ENCODE data around the gene PHF12. TPM values are rescaled to one million over a fixed set of nuclear protein-coding genes. Genes with fewer than 3 reads are reported as not detected.

Gene PHF12
- total and polyA plus RNA-seq, 2 of the 13 experiments (the other 11 are each of a cell fraction or from before 2014, with no cell fraction given) = 9.8 to 17.1 TPM

GRCh38 chr17:28902819-28903545, 48.3 kb downstream of the PHF12 start, which contains the start of gene DHRS13 (continued):
- TF ChIP-seq PLSCR1 (CRISPR knock-in tag; IDR thresholded peaks at IDR 0.05; ENCODE audit: borderline replicate concordance) (0 out of 2 replicates have a peak, but pooled peaks have one; percentile 61), ZNF598 (CRISPR knock-in tag; IDR thresholded peaks at IDR 0.05; ENCODE audit: borderline replicate concordance) (no peak; the same call in 1 of the 2 replicates), ATRX (CRISPR knock-in tag; IDR thresholded peaks at IDR 0.05; ENCODE audit: borderline replicate concordance) (no peak), ZNF362 (CRISPR knock-in tag; IDR thresholded peaks at IDR 0.05; ENCODE audit: borderline replicate concordance) (peak; percentile 69; the same call in 1 of the 2 replicates), ZNF530 (CRISPR knock-in tag; IDR thresholded peaks at IDR 0.05; ENCODE audit: low read depth) (no peak), MYNN (CRISPR knock-in tag; IDR thresholded peaks at IDR 0.05; ENCODE audit: low read depth) (no peak), PHB2 (IDR thresholded peaks at IDR 0.05; ENCODE audit: partially characterized antibody) (no peak), ZKSCAN1 (IDR thresholded peaks at IDR 0.05; ENCODE audit: low read length) (peak; percentile 78), ZNF800 (CRISPR knock-in tag; IDR thresholded peaks at IDR 0.05) (peak; percentile 54; the same call in 1 of the 2 replicates), ZNF644 (CRISPR knock-in tag; IDR thresholded peaks at IDR 0.05; ENCODE audit: low read depth) (no peak), PITX1 (CRISPR knock-in tag; IDR thresholded peaks at IDR 0.05) (peak; percentile 46; the same call in 1 of the 2 replicates)
- TF ChIP-seq, protein P1, sequence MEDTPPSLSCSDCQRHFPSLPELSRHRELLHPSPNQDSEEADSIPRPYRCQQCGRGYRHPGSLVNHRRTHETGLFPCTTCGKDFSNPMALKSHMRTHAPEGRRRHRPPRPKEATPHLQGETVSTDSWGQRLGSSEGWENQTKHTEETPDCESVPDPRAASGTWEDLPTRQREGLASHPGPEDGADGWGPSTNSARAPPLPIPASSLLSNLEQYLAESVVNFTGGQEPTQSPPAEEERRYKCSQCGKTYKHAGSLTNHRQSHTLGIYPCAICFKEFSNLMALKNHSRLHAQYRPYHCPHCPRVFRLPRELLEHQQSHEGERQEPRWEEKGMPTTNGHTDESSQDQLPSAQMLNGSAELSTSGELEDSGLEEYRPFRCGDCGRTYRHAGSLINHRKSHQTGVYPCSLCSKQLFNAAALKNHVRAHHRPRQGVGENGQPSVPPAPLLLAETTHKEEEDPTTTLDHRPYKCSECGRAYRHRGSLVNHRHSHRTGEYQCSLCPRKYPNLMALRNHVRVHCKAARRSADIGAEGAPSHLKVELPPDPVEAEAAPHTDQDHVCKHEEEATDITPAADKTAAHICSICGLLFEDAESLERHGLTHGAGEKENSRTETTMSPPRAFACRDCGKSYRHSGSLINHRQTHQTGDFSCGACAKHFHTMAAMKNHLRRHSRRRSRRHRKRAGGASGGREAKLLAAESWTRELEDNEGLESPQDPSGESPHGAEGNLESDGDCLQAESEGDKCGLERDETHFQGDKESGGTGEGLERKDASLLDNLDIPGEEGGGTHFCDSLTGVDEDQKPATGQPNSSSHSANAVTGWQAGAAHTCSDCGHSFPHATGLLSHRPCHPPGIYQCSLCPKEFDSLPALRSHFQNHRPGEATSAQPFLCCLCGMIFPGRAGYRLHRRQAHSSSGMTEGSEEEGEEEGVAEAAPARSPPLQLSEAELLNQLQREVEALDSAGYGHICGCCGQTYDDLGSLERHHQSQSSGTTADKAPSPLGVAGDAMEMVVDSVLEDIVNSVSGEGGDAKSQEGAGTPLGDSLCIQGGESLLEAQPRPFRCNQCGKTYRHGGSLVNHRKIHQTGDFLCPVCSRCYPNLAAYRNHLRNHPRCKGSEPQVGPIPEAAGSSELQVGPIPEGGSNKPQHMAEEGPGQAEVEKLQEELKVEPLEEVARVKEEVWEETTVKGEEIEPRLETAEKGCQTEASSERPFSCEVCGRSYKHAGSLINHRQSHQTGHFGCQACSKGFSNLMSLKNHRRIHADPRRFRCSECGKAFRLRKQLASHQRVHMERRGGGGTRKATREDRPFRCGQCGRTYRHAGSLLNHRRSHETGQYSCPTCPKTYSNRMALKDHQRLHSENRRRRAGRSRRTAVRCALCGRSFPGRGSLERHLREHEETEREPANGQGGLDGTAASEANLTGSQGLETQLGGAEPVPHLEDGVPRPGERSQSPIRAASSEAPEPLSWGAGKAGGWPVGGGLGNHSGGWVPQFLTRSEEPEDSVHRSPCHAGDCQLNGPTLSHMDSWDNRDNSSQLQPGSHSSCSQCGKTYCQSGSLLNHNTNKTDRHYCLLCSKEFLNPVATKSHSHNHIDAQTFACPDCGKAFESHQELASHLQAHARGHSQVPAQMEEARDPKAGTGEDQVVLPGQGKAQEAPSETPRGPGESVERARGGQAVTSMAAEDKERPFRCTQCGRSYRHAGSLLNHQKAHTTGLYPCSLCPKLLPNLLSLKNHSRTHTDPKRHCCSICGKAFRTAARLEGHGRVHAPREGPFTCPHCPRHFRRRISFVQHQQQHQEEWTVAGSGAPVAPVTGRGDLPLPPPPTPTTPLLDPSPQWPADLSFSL (CRISPR knock-in tag; IDR thresholded peaks at IDR 0.05) = peak; percentile 94
- TF ChIP-seq, protein P2, sequence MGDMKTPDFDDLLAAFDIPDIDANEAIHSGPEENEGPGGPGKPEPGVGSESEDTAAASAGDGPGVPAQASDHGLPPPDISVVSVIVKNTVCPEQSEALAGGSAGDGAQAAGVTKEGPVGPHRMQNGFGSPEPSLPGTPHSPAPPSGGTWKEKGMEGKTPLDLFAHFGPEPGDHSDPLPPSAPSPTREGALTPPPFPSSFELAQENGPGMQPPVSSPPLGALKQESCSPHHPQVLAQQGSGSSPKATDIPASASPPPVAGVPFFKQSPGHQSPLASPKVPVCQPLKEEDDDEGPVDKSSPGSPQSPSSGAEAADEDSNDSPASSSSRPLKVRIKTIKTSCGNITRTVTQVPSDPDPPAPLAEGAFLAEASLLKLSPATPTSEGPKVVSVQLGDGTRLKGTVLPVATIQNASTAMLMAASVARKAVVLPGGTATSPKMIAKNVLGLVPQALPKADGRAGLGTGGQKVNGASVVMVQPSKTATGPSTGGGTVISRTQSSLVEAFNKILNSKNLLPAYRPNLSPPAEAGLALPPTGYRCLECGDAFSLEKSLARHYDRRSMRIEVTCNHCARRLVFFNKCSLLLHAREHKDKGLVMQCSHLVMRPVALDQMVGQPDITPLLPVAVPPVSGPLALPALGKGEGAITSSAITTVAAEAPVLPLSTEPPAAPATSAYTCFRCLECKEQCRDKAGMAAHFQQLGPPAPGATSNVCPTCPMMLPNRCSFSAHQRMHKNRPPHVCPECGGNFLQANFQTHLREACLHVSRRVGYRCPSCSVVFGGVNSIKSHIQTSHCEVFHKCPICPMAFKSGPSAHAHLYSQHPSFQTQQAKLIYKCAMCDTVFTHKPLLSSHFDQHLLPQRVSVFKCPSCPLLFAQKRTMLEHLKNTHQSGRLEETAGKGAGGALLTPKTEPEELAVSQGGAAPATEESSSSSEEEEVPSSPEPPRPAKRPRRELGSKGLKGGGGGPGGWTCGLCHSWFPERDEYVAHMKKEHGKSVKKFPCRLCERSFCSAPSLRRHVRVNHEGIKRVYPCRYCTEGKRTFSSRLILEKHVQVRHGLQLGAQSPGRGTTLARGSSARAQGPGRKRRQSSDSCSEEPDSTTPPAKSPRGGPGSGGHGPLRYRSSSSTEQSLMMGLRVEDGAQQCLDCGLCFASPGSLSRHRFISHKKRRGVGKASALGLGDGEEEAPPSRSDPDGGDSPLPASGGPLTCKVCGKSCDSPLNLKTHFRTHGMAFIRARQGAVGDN (CRISPR knock-in tag; IDR thresholded peaks at IDR 0.05) = peak; percentile 92
